Measurements from ENCODE around the gene CLMN.

DNA sequence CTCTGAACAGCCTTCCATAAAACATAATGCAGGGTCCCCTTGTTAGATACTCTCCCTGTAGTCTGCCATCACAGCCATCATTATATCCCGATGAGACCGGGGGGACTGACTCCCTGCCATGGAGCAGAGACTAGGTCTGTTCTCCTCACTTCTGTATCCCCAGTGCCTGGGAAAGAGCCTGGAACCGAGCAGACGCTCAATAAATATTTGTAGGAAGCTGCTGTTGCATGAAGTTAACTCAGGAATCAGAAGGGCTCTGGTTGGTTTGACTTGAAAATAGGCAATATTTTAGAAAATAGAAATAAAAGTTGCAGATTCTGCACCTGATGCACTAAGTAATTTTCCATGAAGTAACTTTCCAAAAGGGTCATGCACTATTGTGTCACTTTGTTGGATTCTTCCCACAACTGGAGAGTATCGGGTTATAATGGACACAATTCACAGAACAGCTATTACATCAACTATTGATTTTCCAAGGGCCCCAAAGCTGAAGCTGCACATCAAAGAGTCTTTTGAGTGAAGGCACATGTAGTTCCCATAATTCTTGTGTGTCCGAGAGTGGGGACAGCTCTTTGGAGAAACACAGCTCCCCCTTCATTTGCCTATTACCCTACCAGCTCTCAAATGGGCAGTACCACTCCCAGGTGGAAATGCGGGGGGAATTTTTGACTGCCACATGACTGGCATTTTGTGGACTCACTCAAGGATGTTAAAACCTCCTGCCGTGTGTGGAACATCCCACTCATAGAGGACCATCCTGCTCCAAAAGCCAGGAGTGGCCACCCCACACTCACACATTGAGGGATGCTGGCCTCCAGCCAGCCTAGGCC lies 18.8 kb downstream of the CLMN start:
- TF ChIP-seq EZH2phosphoT487 (IDR thresholded peaks at IDR 0.05; ENCODE audit: insufficient read depth, low read depth): no peak
- TF ChIP-seq EZH2 (IDR thresholded peaks at IDR 0.05; ENCODE audit: insufficient read depth, poor library complexity, severe bottlenecking): no peak

All from GM23248 (cell line).